ENCODE data around the gene SPSB3.
A peak's percentile ranks its signal among the peaks of the same experiment; 100 is the strongest.

DNA sequence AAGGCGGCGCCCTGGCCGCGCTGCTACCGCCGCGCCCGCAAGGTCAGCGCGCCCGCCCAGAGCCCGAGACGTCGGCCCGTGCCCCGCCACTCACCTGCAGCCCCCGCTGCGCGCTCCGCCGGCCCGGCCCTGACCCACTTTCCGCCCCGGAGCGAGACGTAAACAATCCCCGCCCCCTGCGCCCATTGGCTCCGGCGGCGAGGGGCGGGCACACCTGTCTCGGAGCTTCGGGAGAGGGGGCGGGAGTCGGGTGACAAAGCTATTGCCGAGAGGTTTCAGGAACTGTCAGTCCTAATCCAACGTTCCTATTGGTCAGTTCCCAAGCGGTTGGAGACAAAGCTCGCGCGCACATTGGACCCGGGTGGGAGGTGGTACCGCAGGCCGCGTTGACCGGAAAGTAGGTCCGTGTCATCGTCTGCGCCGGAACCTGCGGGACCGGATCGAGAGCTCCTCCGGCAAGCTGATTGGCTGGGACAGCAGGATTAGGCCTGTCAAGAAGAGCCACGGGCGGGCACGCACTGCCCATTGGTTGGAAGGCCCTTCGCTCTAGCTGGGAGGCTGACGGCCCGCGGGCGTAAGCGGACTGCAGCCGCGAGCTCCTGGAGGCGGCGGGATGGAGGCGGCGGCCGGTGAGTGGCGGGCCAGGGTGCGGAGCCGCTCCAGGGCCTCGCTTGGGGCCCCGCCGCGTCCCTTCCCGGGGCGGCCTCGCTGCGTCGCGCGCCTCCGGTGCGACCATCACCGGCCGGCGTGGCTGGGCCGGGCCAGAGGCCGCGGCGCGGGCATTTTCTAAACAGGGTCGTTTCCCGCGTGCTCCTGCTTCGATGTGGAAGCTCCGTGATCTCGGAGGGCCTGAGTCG, at the start of gene SPSB3, which contains the start of gene NUBP2:
- TF ChIP-seq POLR2A (IDR thresholded peaks at IDR 0.05) = peak; percentile 55 to 75
- TF ChIP-seq, protein P1, sequence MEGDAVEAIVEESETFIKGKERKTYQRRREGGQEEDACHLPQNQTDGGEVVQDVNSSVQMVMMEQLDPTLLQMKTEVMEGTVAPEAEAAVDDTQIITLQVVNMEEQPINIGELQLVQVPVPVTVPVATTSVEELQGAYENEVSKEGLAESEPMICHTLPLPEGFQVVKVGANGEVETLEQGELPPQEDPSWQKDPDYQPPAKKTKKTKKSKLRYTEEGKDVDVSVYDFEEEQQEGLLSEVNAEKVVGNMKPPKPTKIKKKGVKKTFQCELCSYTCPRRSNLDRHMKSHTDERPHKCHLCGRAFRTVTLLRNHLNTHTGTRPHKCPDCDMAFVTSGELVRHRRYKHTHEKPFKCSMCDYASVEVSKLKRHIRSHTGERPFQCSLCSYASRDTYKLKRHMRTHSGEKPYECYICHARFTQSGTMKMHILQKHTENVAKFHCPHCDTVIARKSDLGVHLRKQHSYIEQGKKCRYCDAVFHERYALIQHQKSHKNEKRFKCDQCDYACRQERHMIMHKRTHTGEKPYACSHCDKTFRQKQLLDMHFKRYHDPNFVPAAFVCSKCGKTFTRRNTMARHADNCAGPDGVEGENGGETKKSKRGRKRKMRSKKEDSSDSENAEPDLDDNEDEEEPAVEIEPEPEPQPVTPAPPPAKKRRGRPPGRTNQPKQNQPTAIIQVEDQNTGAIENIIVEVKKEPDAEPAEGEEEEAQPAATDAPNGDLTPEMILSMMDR (IDR thresholded peaks at IDR 0.05) = no peak
